ENCODE results near the gene BHLHA9. TPM values are rescaled to one million over a fixed set of nuclear protein-coding genes. Genes with fewer than 3 reads are reported as not detected.

BHLHA9 gene
- total RNA-seq, 4 donors from 2014 or later: not detected

- no peak overlapping the region for H3K4me3 ChIP-seq
- ATAC-seq (no peak), DNase-seq (no peak)
- H3K4me1 ChIP-seq: no peaks in the 10 kb centered on the region
- intact Hi-C loops (cut with DNase I; ENCODE audit: low total_unique reads) (no loop called here), in situ Hi-C loops (cut with MboI; ENCODE audit: low sequenced_read_pairs in 4 of 4) (no loop called here)
- no peaks in the 10 kb centered on the region for H3K9me3 ChIP-seq
- H3K27ac ChIP-seq: no peak overlapping the region
- H3K36me3 ChIP-seq: no peaks in the 10 kb centered on the region
- peaks cover 0 to 35% (median 16%) of the 10 kb centered on the region in 3 donors for H3K27me3 ChIP-seq
- TF ChIP-seq POLR2A (IDR thresholded peaks at IDR 0.05): no peak
Measured at GRCh38 chr17:1312261-1312870, 42.1 kb downstream of the BHLHA9 start.

DNA sequence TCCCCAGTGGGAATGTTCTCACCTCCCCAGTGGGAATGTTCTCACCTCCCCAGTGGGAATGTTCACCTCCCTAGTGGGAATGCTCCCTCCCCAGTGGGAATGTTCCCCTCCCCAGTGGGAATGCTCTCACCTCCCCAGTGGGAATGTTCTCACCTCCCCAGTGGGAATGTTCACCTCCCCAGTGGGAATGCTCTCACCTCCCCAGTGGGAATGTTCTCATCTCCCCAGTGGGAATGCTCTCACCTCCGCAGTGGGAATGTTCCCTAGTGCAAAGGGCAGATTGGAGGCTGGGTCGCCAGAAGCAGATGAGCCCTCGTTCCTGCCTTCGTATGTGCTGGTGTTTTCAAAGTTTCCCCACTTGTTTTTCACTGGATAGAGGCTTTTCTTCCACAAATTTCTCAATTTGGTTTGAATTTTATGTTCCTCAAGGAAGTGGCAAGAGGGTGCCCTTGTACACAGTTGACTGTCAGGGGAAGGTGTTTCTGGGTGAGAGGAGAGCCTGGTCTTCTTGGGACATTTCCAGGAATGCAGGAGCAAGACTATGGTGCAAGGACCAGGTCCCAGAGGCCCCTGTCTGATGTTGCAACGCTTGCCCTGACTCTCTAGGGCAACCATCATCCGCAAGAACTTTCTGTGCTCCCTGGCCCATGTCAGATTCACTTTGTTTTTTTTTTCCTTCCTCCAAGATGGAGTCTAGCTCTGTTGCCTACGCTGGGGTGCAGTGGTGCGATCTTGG is 43.2 kb downstream of the BHLHA9 start:
- TF ChIP-seq CTCF (IDR thresholded peaks at IDR 0.05 in 4 of 5, conservative IDR thresholded peaks at IDR 0.05 in 1 of 5) (no peak), POLR2A (IDR thresholded peaks at IDR 0.05) (no peak)
- H3K27ac ChIP-seq: no peak overlapping the region
- H3K36me3 ChIP-seq: no peaks in the 10 kb centered on the region
- intact Hi-C loops (cut with DNase I; ENCODE audit: low total_unique reads) (no loop called here), in situ Hi-C loops (cut with MboI; ENCODE audit: low sequenced_read_pairs in 4 of 4) (no loop called here)
- ATAC-seq (peak; percentile 33 to 46), DNase-seq (no peak)
- H3K4me3 ChIP-seq: no peak overlapping the region
- H3K9me3 ChIP-seq: no peaks in the 10 kb centered on the region
- H3K4me1 ChIP-seq: no peaks in the 10 kb centered on the region
- peaks cover 0 to 35% (median 16%) of the 10 kb centered on the region in 3 donors for H3K27me3 ChIP-seq

DNA sequence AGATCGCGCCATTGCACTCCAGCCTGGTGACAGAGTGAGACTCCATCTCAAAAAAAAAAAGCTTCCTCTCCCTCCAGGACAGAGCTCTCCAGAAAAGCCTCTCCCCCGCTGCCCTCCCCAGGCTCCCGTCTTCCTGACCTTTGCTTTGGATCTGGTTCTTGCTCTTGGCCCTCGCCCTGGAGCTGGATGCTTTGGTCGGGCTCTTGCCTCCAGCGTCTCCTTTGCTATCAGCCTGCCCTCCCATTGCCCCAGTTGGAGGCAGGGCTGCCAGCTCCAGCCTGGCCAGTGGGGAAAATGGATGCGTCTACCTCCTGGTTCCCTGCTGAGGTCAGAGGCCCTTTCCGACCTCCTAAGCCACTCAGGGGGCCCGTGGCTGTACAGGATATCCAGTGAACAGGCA is 45.2 kb downstream of the BHLHA9 start:
- intact Hi-C loops (cut with DNase I; ENCODE audit: low total_unique reads): no loop called here
- no peak for DNase-seq
- peaks cover 3 to 5% of the 10 kb centered on the region in 2 donors for H3K4me1 ChIP-seq

GRCh38 chr17:1315891-1316403 is 45.7 kb downstream of the BHLHA9 start:
- no peaks in the 10 kb centered on the region for H3K36me3 ChIP-seq
- peaks cover 3 to 5% of the 10 kb centered on the region in 2 donors for H3K4me1 ChIP-seq
- H3K9me3 ChIP-seq: no peaks in the 10 kb centered on the region
- peak; percentile 15 to 47 for DNase-seq
- no peak overlapping the region for H3K4me3 ChIP-seq
- intact Hi-C loops (cut with DNase I; ENCODE audit: low total_unique reads) (no loop called here), in situ Hi-C loops (cut with MboI; ENCODE audit: low sequenced_read_pairs in 4 of 4) (no loop called here)
- TF ChIP-seq POLR2A (IDR thresholded peaks at IDR 0.05) (no peak), CTCF (IDR thresholded peaks at IDR 0.05 in 4 of 5, conservative IDR thresholded peaks at IDR 0.05 in 1 of 5) (no peak)
- ATAC-seq: peak; percentile 49 to 61
- peaks cover 3 to 43% (median 16%) of the 10 kb centered on the region in 3 donors for H3K27me3 ChIP-seq
- peak overlapping the region in 3 of 4 donors; percentile 53 to 73 (median 64) for H3K27ac ChIP-seq

More for the DNA sequence above, 45.2 kb downstream of the BHLHA9 start:
- in situ Hi-C loops (cut with MboI; ENCODE audit: low sequenced_read_pairs in 4 of 4): no loop called here
- no peak for ATAC-seq
- Histone ChIP-seq H3K27ac (peak overlapping the region in 3 of 4 donors; percentile 53 to 73 (median 60)), H3K9me3 (no peaks in the 10 kb centered on the region), H3K36me3 (no peaks in the 10 kb centered on the region), H3K4me3 (no peak overlapping the region), H3K27me3 (peaks cover 3 to 40% (median 16%) of the 10 kb centered on the region in 3 donors)
- TF ChIP-seq CTCF (IDR thresholded peaks at IDR 0.05 in 4 of 5, conservative IDR thresholded peaks at IDR 0.05 in 1 of 5): no peak

Other genes with a start within 250 kb of the BHLHA9 start
- 10 to 100 TPM in 3 of 4 donors, 1 to 10 TPM in 1; 9.7 to 15.4 (median 12.8) TPM for gene ABR, start 90.5 kb upstream of the BHLHA9 start, total RNA-seq
- gene TRARG1, start 9.2 kb downstream of the BHLHA9 start, total RNA-seq: 1 to 10 TPM in 1 of 4 donors, under 1 TPM in 3; 0.53 to 1.1 (median 0.89) TPM
- gene YWHAE, start 129.8 kb downstream of the BHLHA9 start, total RNA-seq: 1,000 to 10,000 TPM in 3 of 4 donors, 100 to 1,000 TPM in 1; 915 to 1,814 (median 1,174) TPM
- gene CRK, start 185.8 kb downstream of the BHLHA9 start, total RNA-seq: 10 to 100 TPM; 48.6 to 64.6 (median 56.7) TPM
- 10 to 100 TPM; 24.8 to 76.6 (median 58.6) TPM for gene MYO1C, start 222.2 kb downstream of the BHLHA9 start, total RNA-seq
- gene INPP5K, start 246.2 kb downstream of the BHLHA9 start, total RNA-seq: 100 to 1,000 TPM; 102 to 196 (median 114) TPM

All from gastrocnemius medialis (tissue), 4 donors.